ENCODE results near the gene LPAR4. TPM values are rescaled to one million over a fixed set of nuclear protein-coding genes. Genes with fewer than 3 reads are reported as not detected.

The LPAR4 gene
- total and polyA plus RNA-seq, 2 of the 4 experiments (the other 2 are of a cell fraction) = not detected

GRCh38 chrX:78725287-78725686, 22.2 kb upstream of the LPAR4 start:
- ATAC-seq (ENCODE audit: low read depth) = no peak

More at GRCh38 chrX:78725287-78725686, 22.2 kb upstream of the LPAR4 start:
- H3K4ac ChIP-seq (ENCODE audit: low read depth, low read length) = no peak overlapping the region
- H3K9me3 ChIP-seq (ENCODE audit: control insufficient read depth, insufficient read depth, low read length) = no peaks in the 10 kb centered on the region
- in situ Hi-C loops (cut with MboI; ENCODE audit: low sequenced_read_pairs) = no loop called here
- H3K27me3 ChIP-seq (ENCODE audit: control insufficient read depth, insufficient read depth, low read length) = no peaks in the 10 kb centered on the region
- no peak overlapping the region for H2AFZ ChIP-seq (replicated peaks; ENCODE audit: low read length, poor library complexity)
- BruUV-seq (replicated peaks) = no TSS peak
- no peak overlapping the region for H4K8ac ChIP-seq (ENCODE audit: low read depth in 2 of 2, low read length in 2 of 2)
- H3K4me3 ChIP-seq (ENCODE audit: insufficient read depth, low read depth, low read length) = no peak overlapping the region
- H2AK5ac ChIP-seq (ENCODE audit: low read depth, low read length) = no peak overlapping the region
- H3K4me2 ChIP-seq (ENCODE audit: low read depth, low read length) = no peak overlapping the region
- H4K5ac ChIP-seq (ENCODE audit: low read depth, low read length) = no peak overlapping the region
- no peaks in the 10 kb centered on the region for H3K36me3 ChIP-seq (ENCODE audit: control insufficient read depth, insufficient read depth, low read length)
- H2BK15ac ChIP-seq (ENCODE audit: low read depth, low read length) = no peak overlapping the region
- no peak overlapping the region for H2BK20ac ChIP-seq (ENCODE audit: low read depth, low read length)
- no peak overlapping the region for H2BK5ac ChIP-seq (ENCODE audit: low read depth, low read length, poor library complexity, severe bottlenecking)
- H4K20me1 ChIP-seq (ENCODE audit: insufficient read depth, low read length) = no peaks in the 10 kb centered on the region
- ChIA-PET CTCF (no interaction called here), POLR2A (ENCODE audit: unreplicated experiment) (no interaction called here)
- DNase-seq = no peak
- no peak overlapping the region for H2AK9ac ChIP-seq (replicated peaks; ENCODE audit: low read depth, low read length, poor library complexity)
- intact Hi-C loops (cut with micrococcal nuclease) = no loop called here
- H3K23ac ChIP-seq (ENCODE audit: low read depth, low read length) = no peak overlapping the region
- no peak overlapping the region for H3K27ac ChIP-seq (ENCODE audit: insufficient read depth, low read length)
- H2BK120ac ChIP-seq (ENCODE audit: low read depth, low read length) = no peak overlapping the region
- no peaks in the 10 kb centered on the region for H3K79me1 ChIP-seq (ENCODE audit: low read depth in 1 of 2, low read length in 2 of 2)
- no peaks in the 10 kb centered on the region for H3K9me1 ChIP-seq (ENCODE audit: insufficient read depth, low read length)
- no peak overlapping the region for H4K91ac ChIP-seq (ENCODE audit: insufficient read depth, low read depth, low read length)
- H3K9ac ChIP-seq (ENCODE audit: low read depth, low read length) = no peak overlapping the region
- H3K56ac ChIP-seq (ENCODE audit: extremely low read depth, insufficient read depth, low read length) = no peak overlapping the region
- 70% methylated on average over 1 of the region's 2 CpGs; no CpG with 5 or more reads in 1 of the 2 experiments for WGBS, 2 experiments (ENCODE audit: extremely low coverage in 2 of 2, insufficient read length in 1 of 2)
- H3K18ac ChIP-seq (ENCODE audit: low read depth, low read length) = no peak overlapping the region
- H3K14ac ChIP-seq (replicated peaks; ENCODE audit: low read depth, low read length) = no peak overlapping the region
- dilution Hi-C loops (cut with HindIII; ENCODE audit: low sequenced_read_pairs, unreplicated experiment) = no loop called here
- no peaks in the 10 kb centered on the region for H3K4me1 ChIP-seq (ENCODE audit: control insufficient read depth, insufficient read depth, low read length)
- TF ChIP-seq MAZ (IDR thresholded peaks at IDR 0.05; ENCODE audit: borderline replicate concordance, low read depth, low read length) = no peak
- no peak for TF ChIP-seq CEBPB (IDR thresholded peaks at IDR 0.05; ENCODE audit: low read depth, low read length)
- no peak for TF ChIP-seq MXI1 (IDR thresholded peaks at IDR 0.05; ENCODE audit: borderline replicate concordance, low read depth, low read length)
- no peak for TF ChIP-seq CHD1 (IDR thresholded peaks at IDR 0.05; ENCODE audit: low read depth, low read length)
- TF ChIP-seq, protein P1, sequence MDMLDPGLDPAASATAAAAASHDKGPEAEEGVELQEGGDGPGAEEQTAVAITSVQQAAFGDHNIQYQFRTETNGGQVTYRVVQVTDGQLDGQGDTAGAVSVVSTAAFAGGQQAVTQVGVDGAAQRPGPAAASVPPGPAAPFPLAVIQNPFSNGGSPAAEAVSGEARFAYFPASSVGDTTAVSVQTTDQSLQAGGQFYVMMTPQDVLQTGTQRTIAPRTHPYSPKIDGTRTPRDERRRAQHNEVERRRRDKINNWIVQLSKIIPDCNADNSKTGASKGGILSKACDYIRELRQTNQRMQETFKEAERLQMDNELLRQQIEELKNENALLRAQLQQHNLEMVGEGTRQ (IDR thresholded peaks at IDR 0.05; ENCODE audit: low read depth, low read length) = no peak
- TF ChIP-seq RCOR1 (IDR thresholded peaks at IDR 0.05; ENCODE audit: insufficient replicate concordance, low read length) = no peak
- TF ChIP-seq RFX5 (IDR thresholded peaks at IDR 0.05; ENCODE audit: low read depth, low read length) = no peak
- no peak for TF ChIP-seq BHLHE40 (IDR thresholded peaks at IDR 0.05; ENCODE audit: low read depth, low read length)
- TF ChIP-seq NFE2L2 (IDR thresholded peaks at IDR 0.05; ENCODE audit: low read depth, low read length) = no peak
- no peak for TF ChIP-seq ELK1 (IDR thresholded peaks at IDR 0.05; ENCODE audit: borderline replicate concordance, low read depth, low read length)

All from IMR-90 (cell line).